GM18511 (cell line): ENCODE results near the gene PTH2.
"Not testable (repeated sequence)": the region's sequence is repeated elsewhere in the genome, so short reads cannot be mapped to it uniquely, and the experiment has no call there.

Experiments
- ATAC-seq: cut with Tn5 transposase; IDR thresholded peaks from one replicate; pipeline ENCODE4 v1.9.1; 2021; ENCODE audit warnings: mild to moderate bottlenecking, moderate library complexity; ENCODE audit not compliant: unreplicated experiment

Gene PTH2

GRCh38 chr19:49423071-49423984, at the start of gene PTH2:
Gene PTH2 (minus strand): TSS chr19:49423441. CDS start chr19:49423339, 102 bp downstream.
- no peak for ATAC-seq

GRCh38 chr19:49472936-49473335, 49.7 kb upstream of the PTH2 start:
- ATAC-seq, result no peak

GRCh38 chr19:49470615-49470978, 47.4 kb upstream of the PTH2 start:
- no peak for ATAC-seq

GRCh38 chr19:49469828-49470614, 46.8 kb upstream of the PTH2 start:
- no peak for ATAC-seq

GRCh38 chr19:49468746-49469447, 45.7 kb upstream of the PTH2 start:
- ATAC-seq, result peak; percentile 63

GRCh38 chr19:49468199-49468598, 45.0 kb upstream of the PTH2 start:
- ATAC-seq, result no peak

GRCh38 chr19:49465371-49465770, 42.1 kb upstream of the PTH2 start:
- no peak for ATAC-seq

GRCh38 chr19:49463960-49464740, 40.9 kb upstream of the PTH2 start:
- no peak for ATAC-seq

- no peak for ATAC-seq
Observed at GRCh38 chr19:49462492-49462891, 39.3 kb upstream of the PTH2 start.

- ATAC-seq, result no peak
Observed at GRCh38 chr19:49461656-49462055, 38.4 kb upstream of the PTH2 start.

GRCh38 chr19:49461130-49461529, 37.9 kb upstream of the PTH2 start:
- ATAC-seq, result not testable (repeated sequence)

GRCh38 chr19:49459388-49459787, 36.1 kb upstream of the PTH2 start:
- ATAC-seq, result no peak

- no peak for ATAC-seq
Observed at GRCh38 chr19:49458567-49458903, 35.3 kb upstream of the PTH2 start.

- no peak for ATAC-seq
Observed at GRCh38 chr19:49456326-49456725, 33.1 kb upstream of the PTH2 start.

GRCh38 chr19:49455773-49456172, 32.5 kb upstream of the PTH2 start:
- no peak for ATAC-seq

GRCh38 chr19:49453757-49454240, 30.6 kb upstream of the PTH2 start:
- ATAC-seq, result peak; percentile 11

- peak; percentile 80 for ATAC-seq
Observed at GRCh38 chr19:49453013-49453756, 29.9 kb upstream of the PTH2 start, which contains the start of gene ALDH16A1. Gene ALDH16A1 (plus strand): TSS chr19:49453225. CDS start chr19:49453332, 107 bp downstream.

GRCh38 chr19:49451430-49452181, 28.4 kb upstream of the PTH2 start, which contains the start of gene PIH1D1:
Gene PIH1D1 (minus strand): TSS chr19:49451814. CDS start chr19:49451574, 240 bp downstream.
- ATAC-seq, result peak; percentile 65

- no peak for ATAC-seq
Observed at GRCh38 chr19:49450405-49450804, 27.2 kb upstream of the PTH2 start.
